Renal cortex interstitium (tissue), 11 donors: ENCODE data around the gene DPYSL5. TPM values are rescaled to one million over a fixed set of nuclear protein-coding genes. Genes with fewer than 3 reads are reported as not detected.

ENCODE experiments used
- DNase-seq, 11 donors: peaks; one replicate each; pipeline ENCODE4 v3.0.0-alpha.2; 2013; ENCODE audit warnings: low read depth in 9 of 11, low spot score in 4 of 11; ENCODE audit errors: extremely low read depth in 1 of 11
- polyA plus RNA-seq, 3 donors: library from polyadenylated mRNA; unstranded; fragments of 120-200 nt; gene quantifications; one replicate each; pipeline ENCODE4 v1.2.1, GENCODE V29; 2013; ENCODE audit not compliant: insufficient read length in 3 of 3

Gene DPYSL5
- polyA plus RNA-seq, 3 donors, result 4.4 to 8.6 (median 8.5) TPM

DNA sequence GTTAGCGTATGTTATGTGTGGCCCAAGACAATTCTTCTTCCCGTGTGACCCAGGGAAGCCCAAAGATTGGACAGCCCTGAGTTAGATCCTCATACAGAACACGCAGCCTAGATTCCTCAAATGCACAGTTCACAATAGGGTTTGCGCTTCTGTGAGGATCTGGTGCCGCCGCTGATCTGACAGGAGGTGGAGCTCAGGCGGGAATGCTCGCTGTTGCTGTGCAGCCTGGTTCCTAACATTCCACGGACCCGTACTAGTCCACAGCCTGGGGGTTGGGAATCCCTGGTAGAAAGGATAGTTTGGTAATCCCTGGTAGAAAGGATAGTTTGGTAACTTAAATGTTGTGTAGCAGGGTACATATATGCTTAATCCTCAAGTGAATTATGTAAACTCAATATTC is 149.5 kb downstream of the DPYSL5 start:
- DNase-seq, result no peak

GRCh38 chr2:26998323-26998722 is 150.4 kb downstream of the DPYSL5 start:
- no peak for DNase-seq

Other genes starting within 250 kb of the DPYSL5 start
- under 1 TPM; 0.29 to 0.89 (median 0.33) TPM for gene CIB4, start 206.8 kb upstream of the DPYSL5 start, polyA plus RNA-seq
- gene KCNK3, start 155.4 kb upstream of the DPYSL5 start, polyA plus RNA-seq, result 1 to 10 TPM; 1.3 to 9.3 (median 3.3) TPM
- 10 to 100 TPM; 15.4 to 16.4 (median 16.1) TPM for gene SLC35F6, start 83.8 kb upstream of the DPYSL5 start, polyA plus RNA-seq
- 10 to 100 TPM; 12.1 to 17.2 (median 17.2) TPM for gene CENPA, start 62.1 kb upstream of the DPYSL5 start, polyA plus RNA-seq
- 10 to 100 TPM in 2 of 3 donors, 1 to 10 TPM in 1; 9.6 to 15.8 (median 12.6) TPM for gene MAPRE3, start 122.5 kb downstream of the DPYSL5 start, polyA plus RNA-seq
- 10 to 100 TPM; 55.8 to 71.9 (median 63.6) TPM for gene TMEM214, start 184.8 kb downstream of the DPYSL5 start, polyA plus RNA-seq
- 10 to 100 TPM; 61.9 to 66.8 (median 65.2) TPM for gene AGBL5, start 203.5 kb downstream of the DPYSL5 start, polyA plus RNA-seq
- gene OST4, start 223.5 kb downstream of the DPYSL5 start, polyA plus RNA-seq, result 100 to 1,000 TPM; 234 to 273 (median 243) TPM
- 100 to 1,000 TPM in 1 of 3 donors, 10 to 100 TPM in 2; 53.5 to 130 (median 96.3) TPM for gene EMILIN1, start 230.5 kb downstream of the DPYSL5 start, polyA plus RNA-seq
- 10 to 100 TPM; 42.9 to 58.5 (median 55.3) TPM for gene KHK, start 238.6 kb downstream of the DPYSL5 start, polyA plus RNA-seq